GM18505 (cell line): ENCODE measurements around the gene CHST15.

Source experiments
- ATAC-seq: cut with Tn5 transposase; IDR thresholded peaks from one replicate; pipeline ENCODE4 v1.9.1; 2021; ENCODE audit not compliant: unreplicated experiment
- POLR2A ChIP-seq: IDR thresholded peaks from 4 replicates; pipeline ENCODE4 v1.6.1; 2011; ENCODE audit warnings: borderline replicate concordance; ENCODE audit not compliant: insufficient read depth, insufficient read length; ENCODE audit errors: extremely low read depth

Gene CHST15, protein sequence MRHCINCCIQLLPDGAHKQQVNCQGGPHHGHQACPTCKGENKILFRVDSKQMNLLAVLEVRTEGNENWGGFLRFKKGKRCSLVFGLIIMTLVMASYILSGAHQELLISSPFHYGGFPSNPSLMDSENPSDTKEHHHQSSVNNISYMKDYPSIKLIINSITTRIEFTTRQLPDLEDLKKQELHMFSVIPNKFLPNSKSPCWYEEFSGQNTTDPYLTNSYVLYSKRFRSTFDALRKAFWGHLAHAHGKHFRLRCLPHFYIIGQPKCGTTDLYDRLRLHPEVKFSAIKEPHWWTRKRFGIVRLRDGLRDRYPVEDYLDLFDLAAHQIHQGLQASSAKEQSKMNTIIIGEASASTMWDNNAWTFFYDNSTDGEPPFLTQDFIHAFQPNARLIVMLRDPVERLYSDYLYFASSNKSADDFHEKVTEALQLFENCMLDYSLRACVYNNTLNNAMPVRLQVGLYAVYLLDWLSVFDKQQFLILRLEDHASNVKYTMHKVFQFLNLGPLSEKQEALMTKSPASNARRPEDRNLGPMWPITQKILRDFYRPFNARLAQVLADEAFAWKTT

DNA sequence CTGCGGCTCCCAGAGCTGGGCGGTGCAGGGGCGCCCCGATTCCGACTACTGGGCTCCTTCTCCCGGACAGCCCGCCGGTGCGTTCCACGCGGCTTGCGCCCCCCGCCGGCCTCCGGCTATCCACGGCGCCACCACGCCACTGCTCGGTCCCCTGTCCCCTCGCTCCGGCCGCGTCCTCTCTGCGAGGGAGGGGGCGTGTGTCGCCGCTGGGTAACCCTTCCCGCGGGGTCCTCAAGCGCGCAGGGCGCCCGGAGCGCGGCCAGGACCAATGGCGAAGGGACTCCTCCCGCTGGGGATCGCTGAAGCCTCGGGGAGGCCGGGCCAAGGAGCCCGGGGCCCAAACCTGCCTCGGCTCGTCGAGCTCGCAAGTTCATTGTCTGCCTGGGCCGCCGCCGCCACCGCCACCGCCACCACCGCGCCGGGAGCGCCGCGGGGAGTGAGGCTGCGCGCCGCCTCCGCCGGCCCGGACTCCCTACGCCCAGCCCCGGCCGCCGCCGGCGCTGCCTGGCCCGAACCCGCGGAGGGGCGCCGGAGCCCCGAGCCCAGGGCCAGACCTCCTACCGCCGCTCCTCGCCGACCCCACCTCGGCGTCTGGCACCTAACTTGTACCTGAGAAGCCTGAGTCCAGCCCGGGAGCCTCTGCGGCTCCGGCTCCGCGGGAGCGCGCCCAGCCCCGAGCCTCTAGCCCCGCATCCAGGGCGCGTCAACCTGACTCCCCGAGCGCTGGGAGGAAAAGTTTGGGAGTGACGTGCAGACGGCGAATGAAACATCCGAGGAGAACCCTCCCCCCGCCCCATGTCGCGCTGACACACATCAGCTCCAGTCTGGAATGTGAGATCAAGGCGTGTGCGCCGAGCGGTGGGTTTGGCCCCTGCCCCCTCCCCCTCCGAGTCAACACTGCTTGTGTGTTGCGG lies at the start of gene CHST15:
Gene CHST15 (minus strand): TSS at position 739 of the 914 bp plus-strand sequence. CDS start 47,386 bp downstream, outside the sequence.
- no peak for ATAC-seq
- TF ChIP-seq POLR2A, result no peak

DNA sequence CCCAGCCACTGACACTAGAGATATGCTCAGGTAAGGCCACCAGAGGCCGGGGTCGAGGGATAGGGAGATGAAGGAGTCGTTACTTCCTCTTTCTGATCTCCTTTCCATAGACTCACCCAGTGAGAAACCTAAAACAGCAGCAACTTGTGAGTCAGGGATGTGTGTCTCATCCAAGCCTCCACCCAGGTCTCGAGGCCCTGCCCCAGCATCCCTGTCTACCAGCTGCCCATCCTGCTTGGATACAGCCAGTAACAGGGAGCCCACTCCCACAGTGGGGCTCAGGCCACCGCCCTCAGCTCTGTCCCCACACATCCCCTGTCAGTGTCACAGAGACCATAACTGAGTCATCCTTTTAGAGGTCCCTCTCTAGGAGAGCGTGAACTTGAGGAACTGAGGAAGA lies 49.6 kb upstream of the CHST15 start:
- TF ChIP-seq POLR2A, result no peak
- ATAC-seq, result no peak

DNA sequence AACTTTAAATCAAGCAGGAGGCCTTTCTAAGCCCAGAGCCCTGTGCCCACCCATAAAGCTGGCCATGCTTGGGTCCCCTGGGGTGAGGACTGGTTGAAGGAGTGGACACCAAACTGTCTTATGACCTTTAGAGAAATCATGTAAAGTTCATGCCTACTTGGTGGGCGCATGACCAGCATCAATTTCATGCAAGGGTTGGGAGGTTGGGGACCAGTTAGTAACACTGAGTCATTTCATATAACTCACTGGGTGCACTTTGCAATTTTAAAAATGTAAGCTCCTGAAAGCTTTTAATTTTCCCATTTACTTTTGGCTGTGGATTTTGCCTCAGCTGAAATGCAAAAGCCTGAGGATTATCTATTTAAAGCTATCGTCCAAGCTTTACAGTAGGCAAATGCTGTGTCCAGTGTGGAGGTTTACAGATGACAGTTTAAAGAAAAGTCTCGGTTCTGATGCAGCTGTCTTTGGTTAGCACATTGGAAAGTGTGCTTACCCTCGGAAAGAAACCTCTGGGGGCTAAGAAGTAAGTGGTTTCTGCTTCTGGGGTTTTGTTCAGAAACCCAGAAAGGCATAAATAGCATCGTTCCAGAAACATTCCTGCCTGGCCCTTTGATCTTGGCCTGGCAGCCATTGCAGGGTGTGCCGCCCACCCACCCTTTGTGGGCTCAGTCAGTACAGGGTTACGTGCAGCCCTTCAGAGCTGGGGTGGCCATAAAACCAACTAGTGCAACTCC lies 48.8 kb upstream of the CHST15 start:
- ATAC-seq, result no peak
- TF ChIP-seq POLR2A, result no peak

DNA sequence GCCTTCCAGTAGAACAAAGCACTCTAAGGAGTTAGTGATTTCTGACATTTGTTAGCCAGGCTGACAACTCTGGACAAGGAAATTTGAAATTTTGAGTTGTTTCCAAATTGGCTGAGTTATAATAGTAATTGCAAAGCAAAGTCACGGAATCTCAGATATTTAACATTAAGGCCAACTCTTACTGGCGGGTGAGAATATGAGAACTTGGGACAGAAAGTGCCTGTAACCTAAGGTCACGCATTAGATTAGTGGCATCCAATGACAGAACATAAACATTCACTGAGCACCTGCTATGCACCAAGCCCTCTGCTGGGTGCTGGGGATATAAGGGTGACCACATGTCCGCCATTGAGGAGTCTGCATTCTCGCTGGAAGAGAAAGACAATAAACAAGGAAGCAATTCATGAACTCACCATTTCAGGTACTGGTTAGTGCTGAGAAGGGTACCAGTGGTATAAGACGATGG lies 45.5 kb upstream of the CHST15 start:
- TF ChIP-seq POLR2A, result no peak
- no peak for ATAC-seq

DNA sequence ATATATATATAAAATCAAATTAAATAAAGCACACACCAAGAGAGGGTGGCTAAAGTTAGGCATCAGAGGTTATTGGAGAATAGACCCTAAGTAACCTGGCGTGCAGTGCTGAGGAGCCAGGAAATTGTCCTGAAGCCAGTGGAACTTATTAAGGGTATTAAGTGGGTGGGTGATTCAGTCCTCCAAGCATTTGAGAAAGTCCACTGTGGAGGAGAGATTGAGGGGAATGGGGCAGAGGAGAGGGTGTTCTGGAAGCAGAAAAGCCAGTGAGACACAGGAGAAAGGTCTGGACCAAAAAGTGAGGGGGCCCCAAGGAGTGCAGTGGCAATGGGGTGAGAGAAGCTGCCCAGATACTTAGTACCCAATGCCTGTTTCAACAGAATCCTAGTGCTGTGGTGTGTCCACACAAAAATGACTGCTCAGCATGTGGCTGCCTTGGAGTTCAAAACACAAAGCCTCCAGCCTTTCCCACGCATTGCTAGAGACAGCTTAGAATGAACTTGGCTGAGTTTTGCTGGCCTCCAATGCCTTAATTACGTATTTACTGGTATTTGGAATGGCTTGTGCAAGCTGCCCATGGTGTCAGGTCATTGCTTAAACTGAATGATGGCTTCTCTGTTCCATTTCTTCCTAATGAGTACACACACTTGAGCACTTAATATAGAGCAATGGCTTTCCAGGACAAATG lies 44.9 kb upstream of the CHST15 start:
- TF ChIP-seq POLR2A, result no peak
- no peak for ATAC-seq

DNA sequence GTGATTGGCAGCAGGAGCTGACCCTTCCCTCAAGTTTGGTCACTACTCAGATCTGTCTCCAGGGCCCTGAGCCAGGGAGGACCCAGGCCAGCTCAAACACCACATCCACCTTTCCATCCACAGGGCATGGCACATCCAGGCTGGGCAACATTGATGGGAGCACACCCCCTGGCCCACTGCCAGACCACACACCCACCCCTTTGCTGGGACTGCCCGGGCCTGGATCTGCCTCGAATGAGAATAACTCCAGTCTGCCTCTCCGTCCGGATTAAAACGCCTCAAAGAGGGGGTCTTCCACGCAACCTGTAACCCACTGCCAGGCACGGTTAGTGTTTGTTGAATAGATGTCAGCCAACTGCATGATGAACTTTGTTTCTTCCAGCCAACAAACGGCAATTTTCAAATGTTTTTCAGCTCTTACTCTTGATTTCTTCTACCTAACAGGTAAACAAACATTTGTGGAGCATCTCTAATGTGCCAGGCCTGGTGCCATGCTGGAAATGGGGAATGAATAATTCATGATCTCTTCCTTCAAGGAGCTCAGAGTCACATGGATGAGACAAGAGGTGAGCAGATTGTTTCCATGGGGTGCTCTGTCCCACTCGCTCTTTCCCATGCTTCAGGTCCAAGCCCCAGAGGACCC lies 41.0 kb upstream of the CHST15 start:
- no peak for TF ChIP-seq POLR2A
- ATAC-seq, result no peak

DNA sequence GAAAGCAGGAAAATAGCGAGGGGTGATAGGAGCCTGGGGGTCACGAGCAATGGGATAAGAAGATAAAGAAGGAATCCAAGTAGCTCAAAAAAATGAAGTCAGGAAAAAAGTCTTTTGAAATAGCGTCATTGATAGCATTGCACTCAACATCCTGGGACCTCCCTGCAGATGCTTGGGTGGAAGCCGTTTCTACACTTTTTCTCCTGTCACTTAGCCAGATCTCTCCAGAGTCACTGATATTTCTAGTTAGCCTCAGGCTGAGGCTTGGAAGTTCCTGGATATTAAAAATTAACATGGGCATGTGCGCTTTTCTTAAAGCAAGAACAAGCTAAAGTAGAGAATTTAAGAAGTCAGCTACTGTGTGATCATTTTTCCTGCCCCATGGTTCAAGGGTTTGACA lies 39.5 kb upstream of the CHST15 start:
- no peak for TF ChIP-seq POLR2A
- ATAC-seq, result no peak

DNA sequence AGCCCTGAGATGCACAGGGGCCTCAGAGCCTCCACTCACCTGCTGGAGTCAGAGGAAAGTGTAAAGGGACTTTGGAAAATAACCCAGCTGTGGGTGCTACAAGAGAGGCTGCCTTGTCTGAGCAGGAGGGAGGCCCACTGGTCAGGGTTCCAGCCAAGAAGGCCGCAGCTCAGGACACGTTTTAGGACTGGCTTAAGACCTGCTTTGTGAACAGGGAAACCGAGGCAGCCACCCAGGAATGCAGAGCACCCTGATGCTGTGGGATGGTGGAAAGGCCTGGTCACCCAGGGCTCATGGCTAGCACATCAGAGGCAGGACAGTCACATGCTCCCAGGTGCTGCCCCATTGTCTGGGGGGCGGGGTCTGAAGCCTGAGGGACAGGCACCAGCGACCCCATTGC lies 38.9 kb upstream of the CHST15 start:
- ATAC-seq, result no peak
- TF ChIP-seq POLR2A, result no peak

DNA sequence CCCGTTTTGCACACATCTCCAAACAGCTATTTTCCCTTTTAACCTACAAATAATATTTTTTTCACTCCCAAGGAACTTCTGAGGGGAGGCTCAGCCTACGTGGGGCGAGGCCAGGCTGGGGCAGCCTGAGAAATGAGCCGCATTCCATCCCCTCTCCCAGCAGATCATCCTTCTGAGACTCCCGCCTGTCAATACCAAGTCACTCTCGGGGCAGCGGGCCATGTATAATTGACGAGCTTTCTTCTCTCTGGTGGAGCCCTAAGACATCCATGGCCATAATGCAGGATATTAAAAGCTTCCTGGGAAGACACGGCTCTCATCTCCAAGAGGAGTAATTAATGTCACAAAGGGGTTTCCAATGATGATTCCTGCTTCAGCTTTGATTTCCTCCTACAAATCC lies 37.8 kb upstream of the CHST15 start:
- ATAC-seq, result no peak
- TF ChIP-seq POLR2A, result no peak

DNA sequence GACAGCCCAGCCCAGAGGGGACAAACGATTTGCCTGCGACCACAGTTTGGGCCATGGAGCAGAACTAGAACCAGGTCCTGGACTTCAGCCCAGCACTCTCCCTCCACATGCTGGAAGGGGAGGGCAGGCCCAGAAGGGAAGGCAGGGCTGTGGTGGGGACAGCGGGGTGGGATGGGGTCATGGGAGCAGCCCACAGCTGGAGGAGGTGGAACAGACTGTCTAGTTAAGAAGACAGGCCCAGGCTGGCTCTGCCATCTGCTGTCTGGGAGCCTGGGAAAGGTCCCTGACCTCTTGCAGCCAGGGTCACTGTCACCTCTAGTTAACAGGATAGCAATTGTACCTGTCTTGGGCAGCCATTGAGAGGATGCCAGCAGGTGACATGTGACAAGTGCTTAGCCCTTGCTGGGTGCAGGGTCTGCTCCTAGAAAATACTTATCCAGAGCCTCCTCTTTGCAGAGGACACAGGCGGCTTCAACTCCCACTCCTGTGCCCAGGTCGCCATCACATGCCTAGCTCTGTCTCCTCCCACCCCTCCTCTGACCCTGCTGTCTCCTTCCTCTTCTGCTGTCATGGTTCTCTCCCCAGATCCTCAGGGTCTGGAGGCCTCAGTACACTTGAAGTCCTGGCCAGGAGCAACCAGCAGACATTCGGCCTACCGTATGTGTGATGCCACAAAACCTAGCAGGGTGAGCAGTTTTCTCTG lies 37.0 kb upstream of the CHST15 start:
- TF ChIP-seq POLR2A, result no peak
- ATAC-seq, result no peak

DNA sequence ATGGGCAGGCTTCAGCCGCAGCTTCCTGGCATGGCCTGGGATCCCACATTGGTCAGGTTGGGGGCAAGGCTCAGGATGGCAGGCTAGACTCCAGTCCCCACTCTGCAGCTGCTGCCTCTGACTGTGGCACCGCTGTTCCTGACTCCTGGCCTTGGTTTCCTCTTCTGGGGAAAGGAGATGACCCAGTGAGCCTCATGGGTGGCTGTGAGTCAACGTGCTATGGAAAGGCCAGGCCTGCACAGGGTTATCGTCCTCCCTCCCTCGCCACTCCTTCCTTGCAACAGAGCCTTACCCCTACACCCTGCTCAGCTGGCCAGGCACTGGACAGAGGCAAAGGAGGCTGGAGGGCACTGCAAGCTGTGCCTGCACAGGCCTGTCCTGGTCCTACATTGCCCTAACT lies 36.1 kb upstream of the CHST15 start:
- no peak for TF ChIP-seq POLR2A
- no peak for ATAC-seq
